DMS53 (cell line): ENCODE results near the gene C1orf198.

ENCODE experiments used
- DNase-seq: peaks from one replicate; lab custom pipeline; 2025; lab: John Stamatoyannopoulos, UW

C1orf198 gene

GRCh38 chr1:230808281-230808872, 59.9 kb downstream of the C1orf198 start:
- DNase-seq, result no peak

GRCh38 chr1:230807561-230808280, 60.6 kb downstream of the C1orf198 start:
- DNase-seq, result no peak

DNA sequence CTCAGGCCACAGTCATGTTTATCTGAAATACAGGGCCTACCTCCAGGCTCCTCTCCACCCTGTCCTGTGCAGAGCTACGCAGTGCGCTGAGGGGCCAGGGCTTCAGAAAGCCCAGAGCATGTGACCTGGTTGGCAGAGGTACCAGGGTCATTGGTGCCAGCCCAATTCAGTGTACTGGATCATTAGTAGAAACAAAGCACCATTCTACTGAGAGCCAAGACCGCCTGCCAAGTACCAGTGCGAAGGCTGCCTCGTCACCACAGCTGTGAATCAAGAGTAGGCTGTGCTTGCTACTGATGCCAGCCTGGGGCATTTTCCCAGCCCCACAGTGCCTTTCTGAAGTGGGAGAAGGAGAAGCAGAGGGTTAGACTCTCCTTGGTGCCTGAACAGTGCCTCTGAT, 61.3 kb downstream of the C1orf198 start:
- no peak for DNase-seq

GRCh38 chr1:230806552-230806951, 61.8 kb downstream of the C1orf198 start:
- no peak for DNase-seq

DNA sequence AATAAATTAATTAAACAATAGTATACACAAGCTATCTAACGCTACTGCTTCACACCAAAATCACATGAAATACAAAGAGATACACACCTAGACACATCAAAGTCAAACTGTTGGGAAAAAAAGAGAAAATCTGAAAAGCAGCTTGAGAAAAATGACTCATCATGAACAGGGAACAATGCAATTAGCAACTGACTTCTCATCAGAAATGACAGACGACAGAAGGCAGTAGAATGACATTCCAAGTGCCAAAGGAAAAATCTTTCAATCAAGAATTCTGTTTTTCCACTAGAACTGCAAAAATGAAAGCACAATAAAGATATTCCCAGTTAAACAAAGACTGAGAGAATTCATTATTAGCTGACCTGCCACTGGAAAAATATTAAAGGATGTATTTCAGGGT, 63.9 kb downstream of the C1orf198 start:
- DNase-seq, result no peak

DNA sequence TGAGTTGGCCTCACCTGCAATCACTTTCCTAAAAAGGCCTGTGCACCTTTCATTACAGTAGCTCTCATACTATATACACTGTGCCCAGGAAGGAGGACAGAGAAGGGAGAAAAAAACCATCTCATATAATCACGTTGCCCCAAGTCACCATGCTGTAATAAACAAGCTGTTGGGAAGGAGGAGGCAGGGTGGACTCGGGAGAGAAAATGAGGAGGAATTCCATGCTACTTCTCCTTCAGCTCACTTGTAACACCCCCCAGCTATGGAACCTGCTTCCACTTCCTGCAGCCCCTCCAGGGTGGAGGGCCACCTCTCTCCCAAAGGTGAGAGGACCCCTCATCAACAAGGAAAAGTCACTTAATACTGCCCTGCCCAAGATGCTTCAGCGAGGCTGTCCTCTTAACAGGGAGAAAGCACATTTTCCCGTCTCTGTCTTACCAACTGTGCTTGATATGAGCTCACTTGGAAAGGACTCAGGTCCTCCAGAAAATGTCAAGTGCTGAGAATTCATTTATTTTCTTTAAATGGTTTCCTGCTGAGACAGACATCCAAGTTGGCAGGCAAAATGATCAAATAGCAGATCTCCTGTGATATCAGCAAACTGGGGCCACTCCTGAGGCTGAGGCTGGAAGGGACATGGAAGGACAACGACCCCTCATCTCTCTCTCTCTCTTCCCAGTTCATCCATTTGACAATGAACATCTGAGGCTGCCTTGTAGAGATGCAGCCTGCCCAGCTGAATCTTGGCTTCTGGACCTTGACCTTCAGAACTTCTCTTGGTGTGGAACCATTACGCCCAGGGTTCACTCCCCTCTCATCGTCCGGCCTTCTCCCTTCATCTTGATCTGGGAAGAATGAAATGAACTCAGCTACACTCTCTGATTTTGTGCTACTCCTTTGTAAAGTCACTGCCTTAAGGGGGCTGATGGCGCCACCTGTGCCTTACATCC, 67.2 kb downstream of the C1orf198 start:
- no peak for DNase-seq

GRCh38 chr1:230798491-230798890, 69.8 kb downstream of the C1orf198 start:
- no peak for DNase-seq

- peak; percentile 66 for DNase-seq
Observed at GRCh38 chr1:230797942-230798365, 70.4 kb downstream of the C1orf198 start.

- no peak for DNase-seq
Observed at GRCh38 chr1:230797376-230797920, 70.9 kb downstream of the C1orf198 start.

GRCh38 chr1:230796626-230797025, 71.7 kb downstream of the C1orf198 start:
- DNase-seq, result no peak

DNA sequence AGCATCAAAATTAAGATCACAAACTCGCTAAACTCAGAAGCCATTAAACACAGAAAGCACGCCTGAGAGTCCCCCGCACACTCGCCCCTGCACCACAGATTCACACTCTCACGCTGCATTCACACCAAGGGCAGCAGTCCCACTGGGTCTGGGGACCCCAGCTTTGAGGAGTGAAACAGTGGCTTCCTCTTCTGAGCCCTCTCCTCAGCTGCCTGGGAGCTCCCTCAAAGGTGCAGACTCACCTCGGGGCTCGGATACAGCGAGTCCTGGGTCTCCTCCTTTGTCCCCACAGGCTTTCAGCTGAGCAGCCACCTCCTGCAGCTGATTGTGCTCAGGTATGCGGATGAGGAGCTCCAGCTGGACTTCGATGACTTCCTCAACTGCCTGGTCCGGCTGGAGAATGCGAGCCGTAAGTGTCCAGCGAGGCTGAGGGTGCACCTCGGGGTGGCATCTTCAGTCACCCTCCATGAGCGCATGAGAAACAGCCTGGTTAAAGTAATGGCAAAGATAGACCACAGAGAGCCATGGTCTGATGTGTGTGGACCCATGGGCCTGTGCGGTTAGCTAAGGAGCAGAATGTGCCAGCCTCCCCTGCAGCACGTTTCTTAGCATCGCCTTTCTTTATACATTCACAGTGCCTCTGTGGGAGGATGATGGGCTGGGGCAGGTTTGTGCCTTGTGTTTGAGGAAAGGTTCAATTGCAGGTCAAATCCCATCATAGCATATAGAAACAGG, 73.3 kb downstream of the C1orf198 start:
- no peak for DNase-seq

GRCh38 chr1:230794431-230794830, 73.9 kb downstream of the C1orf198 start:
- DNase-seq, result no peak

DNA sequence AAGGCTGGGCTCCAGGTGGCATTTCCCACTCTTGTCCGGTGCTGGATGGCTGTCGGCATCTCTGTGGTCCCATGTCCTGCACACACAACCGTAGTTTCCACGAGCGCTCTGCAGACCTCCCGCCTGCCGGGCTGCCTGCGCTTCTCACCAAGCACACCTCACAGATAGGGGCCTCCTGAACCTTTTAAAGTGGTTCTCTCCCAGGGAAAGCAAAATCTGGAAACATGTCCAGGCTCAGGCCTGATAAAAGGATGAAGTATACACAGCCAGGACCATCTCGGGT, 74.9 kb downstream of the C1orf198 start:
- DNase-seq, result no peak

- peak; percentile 53 for DNase-seq
Observed at GRCh38 chr1:230792691-230793462, 75.4 kb downstream of the C1orf198 start.

DNA sequence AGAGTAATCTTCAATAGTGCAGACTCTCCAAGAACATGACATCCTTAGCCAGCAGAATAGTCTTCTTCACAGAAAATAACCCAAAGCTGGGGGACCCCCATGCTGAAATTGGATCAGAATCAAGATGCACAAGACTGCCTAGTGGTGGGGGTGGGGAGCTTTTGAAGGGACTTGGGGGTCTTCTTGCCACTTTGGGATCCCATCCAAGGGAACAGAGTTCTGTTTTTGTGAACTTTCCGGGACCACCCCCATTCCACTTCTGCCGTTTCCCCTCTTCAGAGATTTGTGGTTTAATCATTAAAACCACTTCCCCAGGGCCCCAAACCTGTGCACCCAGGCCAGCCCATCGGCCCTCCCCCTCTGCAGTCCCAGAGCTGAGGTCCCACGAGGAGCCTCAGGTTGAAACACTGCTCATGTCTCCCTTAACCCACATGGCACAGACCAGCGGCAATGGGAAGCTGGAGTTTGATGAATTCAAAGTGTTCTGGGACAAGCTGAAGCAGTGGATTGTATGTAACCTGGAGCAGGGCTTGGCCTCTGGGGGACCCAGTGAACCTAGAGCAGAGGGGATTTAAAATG, 76.2 kb downstream of the C1orf198 start:
- no peak for DNase-seq

DNA sequence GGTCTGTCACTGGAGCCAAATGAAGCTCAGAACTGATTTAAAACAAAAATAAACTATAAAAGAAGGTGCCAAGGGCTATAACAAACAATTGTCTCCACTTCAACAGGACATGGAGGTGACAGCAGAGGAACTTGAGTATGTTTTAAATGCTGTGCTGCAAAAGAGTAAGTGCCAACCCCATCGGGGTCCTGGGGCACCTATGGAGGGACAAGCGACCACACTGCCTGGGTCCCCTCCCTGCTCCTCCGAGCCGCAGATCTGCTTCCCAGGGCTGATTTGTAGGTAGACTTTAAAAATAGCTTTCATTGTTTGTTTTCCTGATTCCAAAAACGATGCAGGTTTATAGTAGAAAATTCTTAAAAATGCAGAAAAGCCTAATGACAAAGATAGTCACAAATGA, 78.3 kb downstream of the C1orf198 start:
- no peak for DNase-seq

GRCh38 chr1:230788561-230789275, 79.6 kb downstream of the C1orf198 start:
- no peak for DNase-seq

DNA sequence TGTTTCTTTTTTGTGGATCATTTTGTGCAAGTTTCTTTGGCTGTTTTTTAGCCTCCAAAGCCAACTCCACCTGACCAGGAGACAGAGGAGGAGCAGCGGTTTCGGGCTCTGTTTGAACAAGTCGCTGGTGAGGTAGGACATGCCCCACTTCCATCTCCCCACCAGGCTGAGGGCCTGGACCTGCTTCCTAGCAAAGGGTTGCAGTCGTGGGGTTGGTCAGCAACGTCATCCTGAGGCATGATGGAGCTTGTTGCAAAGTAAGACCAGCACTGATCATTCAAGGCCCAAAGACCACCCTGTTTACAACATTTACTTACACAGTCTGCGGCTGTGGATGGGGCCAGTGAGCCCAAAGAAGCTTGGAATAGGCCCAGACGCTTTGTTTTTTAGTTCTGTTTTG, 80.8 kb downstream of the C1orf198 start:
- DNase-seq, result no peak
